ENCODE data around the gene KLHL36. TPM values are rescaled to one million over a fixed set of nuclear protein-coding genes. Genes with fewer than 3 reads are reported as not detected.

The KLHL36 gene
- total and polyA plus RNA-seq, 8 donors: 18.1 to 41.5 (median 26.5) TPM

GRCh38 chr16:84704253-84704652 is 55.9 kb downstream of the KLHL36 start:
- no peaks in the 10 kb centered on the region for H3K36me3 ChIP-seq
- no peak overlapping the region for H3K27ac ChIP-seq
- no peak for FAIRE-seq
- no peak for ATAC-seq
- no peaks in the 10 kb centered on the region for H3K9me3 ChIP-seq
- peaks cover 11 to 34% (median 13%) of the 10 kb centered on the region in 3 donors for H3K4me1 ChIP-seq
- no peak for TF ChIP-seq CTCF (IDR thresholded peaks at IDR 0.05)
- DNase-seq: no peak
- intact Hi-C loops (cut with DNase I): no loop called here
- no peak overlapping the region for H3K4me3 ChIP-seq
- no peaks in the 10 kb centered on the region for H3K27me3 ChIP-seq
- WGBS, 2 donors: 35 to 41% methylated on average over 2 of the region's 2 CpGs

GRCh38 chr16:84706856-84707255 is 58.5 kb downstream of the KLHL36 start:
- WGBS, 2 donors: 95 to 100% methylated on average over 1 of the region's 1 CpG
- no peak for TF ChIP-seq CTCF (IDR thresholded peaks at IDR 0.05)
- ATAC-seq (no peak), FAIRE-seq (no peak), DNase-seq (no peak)
- no peaks in the 10 kb centered on the region for H3K36me3 ChIP-seq
- no peak overlapping the region for H3K4me3 ChIP-seq
- intact Hi-C loops (cut with DNase I): no loop called here
- H3K9me3 ChIP-seq: no peaks in the 10 kb centered on the region
- no peaks in the 10 kb centered on the region for H3K27me3 ChIP-seq
- peaks cover 7 to 27% (median 11%) of the 10 kb centered on the region in 3 donors for H3K4me1 ChIP-seq
- no peak overlapping the region for H3K27ac ChIP-seq

GRCh38 chr16:84709609-84710008 is 61.3 kb downstream of the KLHL36 start:
- peaks cover 7 to 14% (median 13%) of the 10 kb centered on the region in 3 donors for H3K4me1 ChIP-seq
- DNase-seq: no peak
- H3K36me3 ChIP-seq: no peaks in the 10 kb centered on the region
- TF ChIP-seq CTCF (IDR thresholded peaks at IDR 0.05): no peak
- intact Hi-C loops (cut with DNase I): loop anchor here in 1 of 3 donors (10.0 kb wide), 1 partner anchor 85 kb away; no protein-coding TSS in a partner anchor
- no peaks in the 10 kb centered on the region for H3K9me3 ChIP-seq
- no peak for ATAC-seq
- no peak overlapping the region for H3K27ac ChIP-seq
- no peak overlapping the region for H3K4me3 ChIP-seq
- no peak for FAIRE-seq
- 87 to 88% methylated on average over 10 of the region's 10 CpGs for WGBS, 2 donors
- H3K27me3 ChIP-seq: no peaks in the 10 kb centered on the region

- intact Hi-C loops (cut with DNase I): loop anchor here in 1 of 3 donors (10.0 kb wide), 1 partner anchor 86 kb away; no protein-coding TSS in a partner anchor
- FAIRE-seq: no peak
- 87 to 90% methylated on average over 11 of the region's 11 CpGs for WGBS, 2 donors
- Histone ChIP-seq H3K4me1 (peaks cover 7 to 13% (median 13%) of the 10 kb centered on the region in 3 donors), H3K4me3 (no peak overlapping the region), H3K27me3 (no peaks in the 10 kb centered on the region), H3K9me3 (no peaks in the 10 kb centered on the region), H3K36me3 (no peaks in the 10 kb centered on the region), H3K27ac (no peak overlapping the region)
- no peak for TF ChIP-seq CTCF (IDR thresholded peaks at IDR 0.05)
- DNase-seq: no peak
- no peak for ATAC-seq
Observed at GRCh38 chr16:84710686-84711085, 62.4 kb downstream of the KLHL36 start.

Other genes with a start within 250 kb of the KLHL36 start
- 10 to 100 TPM in 1 of 6 donors, 1 to 10 TPM in 5; 3.4 to 10.5 (median 5.6) TPM for gene MEAK7, start 143.9 kb upstream of the KLHL36 start, total RNA-seq
- 1 to 10 TPM; 2.1 to 3.4 TPM for gene MEAK7, start 143.9 kb upstream of the KLHL36 start, polyA plus RNA-seq
- 10 to 100 TPM in 5 of 6 donors, 1 to 10 TPM in 1; 6.8 to 44.3 (median 19.1) TPM for gene COTL1, start 30.4 kb upstream of the KLHL36 start, total RNA-seq
- 10 to 100 TPM; 14.8 to 23.3 TPM for gene COTL1, start 30.4 kb upstream of the KLHL36 start, polyA plus RNA-seq
- 10 to 100 TPM; 22.8 to 40.6 (median 31.5) TPM for gene USP10, start 51.5 kb downstream of the KLHL36 start, total RNA-seq
- 10 to 100 TPM; 11.4 to 18.2 TPM for gene USP10, start 51.5 kb downstream of the KLHL36 start, polyA plus RNA-seq
- gene CRISPLD2, start 171.5 kb downstream of the KLHL36 start, total RNA-seq: 10 to 100 TPM in 4 of 6 donors, 1 to 10 TPM in 2; 4.1 to 40.2 (median 18.2) TPM
- gene CRISPLD2, start 171.5 kb downstream of the KLHL36 start, polyA plus RNA-seq: 10 to 100 TPM in 1 of 2 donors, 1 to 10 TPM in 1; 6.7 to 11.5 TPM